Mesenchymal stem cell (in vitro differentiated cells and primary cell): ENCODE measurements around the gene PTGER4. TPM values are rescaled to one million over a fixed set of nuclear protein-coding genes. Genes with fewer than 3 reads are reported as not detected.

Experiments
- DNase-seq: peaks from one replicate; pipeline ENCODE4 v3.0.0-alpha.2; 2013
- H2AFZ ChIP-seq: one replicate; pipeline ENCODE4 v1.6.1; 2013; ENCODE audit warnings: low read depth, mild to moderate bottlenecking, control low read depth, inconsistent platforms, low read length, moderate library complexity
- H2AK5ac ChIP-seq: 2 replicates; pipeline ENCODE4 v1.6.1; 2013; ENCODE audit warnings: low read length, moderate library complexity, mild to moderate bottlenecking, inconsistent platforms; ENCODE audit not compliant: severe bottlenecking
- H2BK120ac ChIP-seq: one replicate; pipeline ENCODE4 v1.6.1; 2013; ENCODE audit warnings: low read depth, mild to moderate bottlenecking, inconsistent platforms, low read length, moderate library complexity
- H2BK12ac ChIP-seq, 2 experiments: one replicate each; pipeline ENCODE4 v1.6.1; 2013; ENCODE audit warnings: inconsistent platforms in 2 of 2, low read length in 2 of 2, mild to moderate bottlenecking in 2 of 2, moderate library complexity in 2 of 2, control low read depth in 1 of 2
- H2BK15ac ChIP-seq: one replicate; pipeline ENCODE4 v1.6.1; 2013; ENCODE audit warnings: mild to moderate bottlenecking, low read depth, inconsistent platforms; ENCODE audit not compliant: poor library complexity, severe bottlenecking
- H2BK5ac ChIP-seq: 2 replicates; pipeline ENCODE4 v1.6.1; 2013; ENCODE audit warnings: low read depth, mild to moderate bottlenecking, low read length, control low read depth, inconsistent platforms; ENCODE audit not compliant: poor library complexity, severe bottlenecking
- H3K14ac ChIP-seq, 2 experiments: one replicate each; pipeline ENCODE4 v1.6.1; 2013; ENCODE audit warnings: inconsistent platforms in 2 of 2, low read length in 2 of 2, control low read depth in 1 of 2, mild to moderate bottlenecking in 1 of 2, moderate library complexity in 1 of 2
- H3K18ac ChIP-seq, 2 experiments: one replicate each; pipeline ENCODE4 v1.6.1; 2013; ENCODE audit warnings: inconsistent platforms in 2 of 2, low read length in 2 of 2, control low read depth in 1 of 2, low read depth in 1 of 2, mild to moderate bottlenecking in 1 of 2
- H3K23ac ChIP-seq, 2 experiments: one replicate each; pipeline ENCODE4 v1.6.1; 2013; ENCODE audit warnings: inconsistent platforms in 2 of 2, low read length in 2 of 2, mild to moderate bottlenecking in 2 of 2, moderate library complexity in 2 of 2, control low read depth in 1 of 2
- H3K27ac ChIP-seq: 2 replicates; pipeline ENCODE4 v1.5.1; 2013; ENCODE audit warnings: mild to moderate bottlenecking, moderate library complexity, low read length, control low read depth, inconsistent platforms; ENCODE audit not compliant: poor library complexity, severe bottlenecking
- H3K27me3 ChIP-seq, 2 experiments: 2 replicates each; pipeline versions ENCODE4 v1.6.1 to v1.7.0; 2013; ENCODE audit warnings: low read length in 2 of 2, mild to moderate bottlenecking in 2 of 2, moderate library complexity in 2 of 2, control low read depth in 1 of 2, inconsistent platforms in 1 of 2; ENCODE audit not compliant: control insufficient read depth in 1 of 2, insufficient read depth in 1 of 2
- H3K36me3 ChIP-seq, 2 experiments: 2 replicates each; pipeline versions ENCODE4 v1.6.1 to v1.7.0; 2013; ENCODE audit warnings: low read length in 2 of 2, control low read depth in 1 of 2, inconsistent platforms in 1 of 2, low read depth in 1 of 2, mild to moderate bottlenecking in 1 of 2; ENCODE audit not compliant: insufficient read depth in 2 of 2, control insufficient read depth in 1 of 2
- H3K4ac ChIP-seq, 2 experiments: one replicate each; pipeline ENCODE4 v1.6.1; 2013; ENCODE audit warnings: inconsistent platforms in 2 of 2, low read length in 2 of 2, mild to moderate bottlenecking in 2 of 2, moderate library complexity in 2 of 2, control low read depth in 1 of 2, low read depth in 1 of 2
- H3K4me1 ChIP-seq: 2 replicates; pipeline ENCODE4 v1.6.1; 2013; ENCODE audit warnings: low read depth, low read length, control low read depth; ENCODE audit not compliant: control insufficient read depth, insufficient read depth
- H3K4me2 ChIP-seq: 2 replicates; pipeline ENCODE4 v1.6.1; 2013; ENCODE audit warnings: low read length, mild to moderate bottlenecking, inconsistent platforms; ENCODE audit not compliant: poor library complexity, severe bottlenecking
- H3K4me3 ChIP-seq, 2 experiments: 2 replicates each; pipeline versions ENCODE4 v1.5.1 to v1.7.0; 2013; ENCODE audit warnings: low read length in 2 of 2, mild to moderate bottlenecking in 2 of 2, control low read depth in 1 of 2, low read depth in 1 of 2; ENCODE audit not compliant: insufficient read depth in 1 of 2
- H3K79me1 ChIP-seq: replicated peaks from 2 replicates; pipeline ENCODE4 v1.6.1; 2013; ENCODE audit warnings: mild to moderate bottlenecking, control low read depth, low read length, inconsistent platforms; ENCODE audit not compliant: poor library complexity, severe bottlenecking
- H3K9ac ChIP-seq: 2 replicates; pipeline ENCODE4 v1.7.0; 2013; ENCODE audit warnings: mild to moderate bottlenecking, low read length, moderate library complexity
- H3K9me3 ChIP-seq: 2 replicates; pipeline ENCODE4 v1.7.0; 2013; ENCODE audit warnings: mild to moderate bottlenecking, low read length; ENCODE audit not compliant: control insufficient read depth
- H4K8ac ChIP-seq: one replicate; pipeline ENCODE4 v1.6.1; 2013; ENCODE audit warnings: inconsistent platforms, mild to moderate bottlenecking, low read length, moderate library complexity
- H4K91ac ChIP-seq: one replicate; pipeline ENCODE4 v1.6.1; 2013; ENCODE audit warnings: mild to moderate bottlenecking, low read length, inconsistent platforms
- WGBS: methylation state at CpG from one replicate; pipeline ENCODE4 v1.1.7; 2013; ENCODE audit warnings: mixed read lengths; 5-methylcytosine and 5-hydroxymethylcytosine counted together
- small RNA-seq: library from polyadenylated mRNA; stranded (forward); fragments of <200 nt; extraction: miRNeasy Mini kit (QIAGEN cat#:217004); gene quantifications from one replicate; pipeline ENCODE3, GENCODE V24; 2013; ENCODE audit warnings: low read depth

Gene PTGER4

GRCh38 chr5:40735609-40736008 lies 55.9 kb downstream of the PTGER4 start:
- Histone ChIP-seq H3K4me2 (no peak overlapping the region), H3K27ac (no peak overlapping the region), H2BK5ac (no peak overlapping the region), H2BK120ac (no peak overlapping the region), H3K27me3 (no peaks in the 10 kb centered on the region), H4K8ac (no peak overlapping the region), H2BK12ac (no peak overlapping the region), H2AK5ac (peak overlapping the region; percentile 66), H3K4ac (no peak overlapping the region), H3K18ac (no peak overlapping the region), H3K9ac (peak overlapping the region; percentile 13), H3K4me1 (peaks cover 2% of the 10 kb centered on the region), H4K91ac (no peak overlapping the region), H2AFZ (no peak overlapping the region), H3K79me1 (peaks cover 21% of the 10 kb centered on the region), H3K9me3 (no peaks in the 10 kb centered on the region), H3K4me3 (no peak overlapping the region), H3K14ac (no peak overlapping the region), H3K23ac (no peak overlapping the region), H3K36me3 (peaks cover 0 to 13% of the 10 kb centered on the region in 2 experiments), H2BK15ac (no peak overlapping the region)
- no peak for DNase-seq

- H3K4me2 ChIP-seq = no peak overlapping the region
- H4K8ac ChIP-seq = no peak overlapping the region
- H3K23ac ChIP-seq = no peak overlapping the region
- no peak overlapping the region for H2AFZ ChIP-seq
- peak; percentile 72 for DNase-seq
- no peak overlapping the region for H3K4me3 ChIP-seq
- no peak overlapping the region for H2BK12ac ChIP-seq
- no peak overlapping the region for H3K4ac ChIP-seq
- no peak overlapping the region for H3K27ac ChIP-seq
- H3K36me3 ChIP-seq = peaks cover under 1 to 19% of the 10 kb centered on the region in 2 experiments
- no peak overlapping the region for H2AK5ac ChIP-seq
- WGBS = no CpG with 5 or more reads among the region's 1 CpG
- H2BK120ac ChIP-seq = no peak overlapping the region
- no peaks in the 10 kb centered on the region for H3K27me3 ChIP-seq
- no peak overlapping the region for H3K18ac ChIP-seq
- no peak overlapping the region for H2BK5ac ChIP-seq
- H3K79me1 ChIP-seq = peaks cover 21% of the 10 kb centered on the region
- peaks cover 2% of the 10 kb centered on the region for H3K4me1 ChIP-seq
- H3K9ac ChIP-seq = peak overlapping the region; percentile 13
- no peak overlapping the region for H4K91ac ChIP-seq
- no peak overlapping the region for H3K14ac ChIP-seq
- H2BK15ac ChIP-seq = no peak overlapping the region
- no peaks in the 10 kb centered on the region for H3K9me3 ChIP-seq
These were observed 56.6 kb downstream of the PTGER4 start for GRCh38 chr5:40736103-40736875.

- Histone ChIP-seq H3K4me3 (no peak overlapping the region), H3K4me2 (no peak overlapping the region), H3K23ac (no peak overlapping the region), H2BK12ac (no peak overlapping the region), H2BK120ac (no peak overlapping the region), H3K27ac (no peak overlapping the region), H3K27me3 (no peaks in the 10 kb centered on the region), H3K14ac (no peak overlapping the region), H3K9me3 (no peaks in the 10 kb centered on the region), H3K36me3 (peaks cover 5 to 26% of the 10 kb centered on the region in 2 experiments), H3K79me1 (peaks cover 18% of the 10 kb centered on the region), H2BK15ac (no peak overlapping the region), H4K8ac (no peak overlapping the region), H2AK5ac (no peak overlapping the region), H2BK5ac (no peak overlapping the region), H3K4me1 (peaks cover 2% of the 10 kb centered on the region), H3K9ac (peak overlapping the region; percentile 16), H2AFZ (no peak overlapping the region), H4K91ac (no peak overlapping the region), H3K4ac (no peak overlapping the region), H3K18ac (no peak overlapping the region)
- no peak for DNase-seq
These were observed 58.8 kb downstream of the PTGER4 start for GRCh38 chr5:40738502-40738901.

Small RNA genes lying within 50 kb of the gene (small RNA-seq; reads per million reads assigned to genes)
- not detected for gene RF00092
